ENCODE data around the gene SLC37A2.
"Not testable (repeated sequence)": the region's sequence is repeated elsewhere in the genome, so short reads cannot be mapped to it uniquely, and the experiment has no call there.

Gene SLC37A2

GRCh38 chr11:125062931-125063428 lies at the start of gene SLC37A2:
Gene SLC37A2 (plus strand): TSS chr11:125063305. CDS start chr11:125063368, 63 bp downstream.
- DNase-seq = no peak

GRCh38 chr11:125016413-125016812 lies 46.7 kb upstream of the SLC37A2 start:
- DNase-seq = no peak

DNA sequence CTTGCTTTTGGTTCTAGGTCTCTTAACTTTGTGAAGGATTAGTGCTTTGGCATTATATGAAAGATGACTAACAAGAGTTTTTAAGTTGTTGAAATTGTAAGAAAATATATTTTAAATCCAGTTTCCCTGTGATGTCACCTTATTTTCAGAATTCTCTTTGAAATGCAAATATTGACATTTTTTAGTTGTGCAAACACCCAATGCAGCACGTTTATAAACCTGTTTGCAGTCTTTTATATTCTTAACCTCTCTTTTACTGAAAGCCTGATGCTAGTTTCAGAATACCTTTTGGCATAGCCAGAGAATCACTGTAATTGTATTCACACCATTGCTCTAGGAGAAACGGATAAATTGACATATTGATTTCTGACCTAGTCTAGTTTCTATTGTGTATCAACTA lies 42.8 kb upstream of the SLC37A2 start:
- no peak for DNase-seq

DNA sequence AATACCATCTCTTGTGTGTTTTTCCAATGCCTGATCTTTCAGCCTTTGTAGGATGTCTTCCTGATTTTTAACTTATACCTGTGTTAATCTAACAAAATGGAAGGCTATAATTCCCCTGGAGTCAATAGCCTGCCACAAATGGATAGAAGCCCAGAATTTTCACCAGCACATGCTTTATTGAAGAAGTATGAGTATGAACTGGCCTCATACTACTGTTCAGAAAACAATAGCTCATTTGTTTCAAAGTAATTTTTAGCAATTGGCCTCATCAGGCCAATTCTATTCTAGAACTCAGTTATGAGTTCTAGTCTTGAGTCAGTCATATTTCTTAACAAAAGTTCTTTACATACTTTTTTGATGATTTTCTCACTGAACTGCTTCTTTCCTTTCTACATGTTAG lies 40.6 kb upstream of the SLC37A2 start:
- DNase-seq = no peak

DNA sequence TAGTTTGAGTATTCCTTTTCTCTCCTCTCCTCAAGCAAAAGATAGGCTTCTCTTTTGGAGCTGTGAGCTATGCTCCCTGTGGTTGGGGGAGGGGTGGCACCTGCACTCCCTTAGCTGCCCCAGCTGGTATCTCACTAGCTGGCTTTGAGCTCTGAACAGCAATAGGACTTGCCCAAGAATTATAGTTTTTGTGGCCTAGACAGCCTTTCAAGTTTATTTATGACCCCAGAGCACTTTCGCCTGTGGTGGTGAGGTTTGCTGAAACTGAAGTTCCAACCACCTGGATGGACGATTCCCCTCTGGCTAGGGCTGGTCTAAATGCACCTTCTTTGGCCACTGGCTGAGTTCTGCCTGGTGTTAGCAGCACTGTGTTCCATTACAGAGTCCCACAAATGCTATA lies 37.1 kb upstream of the SLC37A2 start:
- DNase-seq = no peak

DNA sequence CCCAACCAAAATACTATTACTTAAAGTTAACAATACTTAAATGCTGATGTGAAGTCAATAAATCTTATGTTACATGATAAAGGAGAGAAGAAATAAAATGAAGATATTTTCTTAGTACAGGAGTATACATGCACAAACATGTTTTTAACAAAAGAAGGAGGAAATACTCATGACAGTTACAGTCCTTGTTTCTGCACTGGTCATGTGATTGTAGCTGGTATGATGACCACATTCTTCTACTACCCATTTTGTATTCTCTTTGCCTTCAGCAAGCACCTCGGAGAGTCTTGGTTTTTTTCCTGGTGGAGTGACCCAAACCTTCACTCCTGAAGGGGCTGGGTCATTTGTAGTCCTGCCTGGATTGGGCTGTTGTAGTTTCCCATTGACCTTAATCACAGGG lies 33.7 kb upstream of the SLC37A2 start:
- not testable (repeated sequence) for DNase-seq

DNA sequence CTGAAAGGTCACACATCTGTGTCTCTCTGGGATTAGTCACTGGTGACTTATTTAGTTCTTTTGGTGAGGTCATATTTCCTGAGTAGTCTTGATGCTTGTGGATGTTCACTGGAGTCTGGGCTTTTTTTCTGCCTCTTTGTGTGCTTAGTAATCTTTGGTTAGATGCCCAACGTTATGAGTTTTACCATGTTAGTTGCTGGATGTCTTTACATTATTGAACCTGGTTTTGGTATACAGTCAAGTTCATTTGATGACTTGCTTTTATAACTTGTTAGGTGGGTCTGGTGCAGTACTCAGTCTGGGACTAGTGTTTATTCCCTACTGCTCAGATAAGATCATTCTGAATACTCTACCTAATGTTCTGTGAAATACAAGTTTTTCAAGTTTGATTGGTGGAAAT lies 26.2 kb upstream of the SLC37A2 start:
- no peak for DNase-seq

DNA sequence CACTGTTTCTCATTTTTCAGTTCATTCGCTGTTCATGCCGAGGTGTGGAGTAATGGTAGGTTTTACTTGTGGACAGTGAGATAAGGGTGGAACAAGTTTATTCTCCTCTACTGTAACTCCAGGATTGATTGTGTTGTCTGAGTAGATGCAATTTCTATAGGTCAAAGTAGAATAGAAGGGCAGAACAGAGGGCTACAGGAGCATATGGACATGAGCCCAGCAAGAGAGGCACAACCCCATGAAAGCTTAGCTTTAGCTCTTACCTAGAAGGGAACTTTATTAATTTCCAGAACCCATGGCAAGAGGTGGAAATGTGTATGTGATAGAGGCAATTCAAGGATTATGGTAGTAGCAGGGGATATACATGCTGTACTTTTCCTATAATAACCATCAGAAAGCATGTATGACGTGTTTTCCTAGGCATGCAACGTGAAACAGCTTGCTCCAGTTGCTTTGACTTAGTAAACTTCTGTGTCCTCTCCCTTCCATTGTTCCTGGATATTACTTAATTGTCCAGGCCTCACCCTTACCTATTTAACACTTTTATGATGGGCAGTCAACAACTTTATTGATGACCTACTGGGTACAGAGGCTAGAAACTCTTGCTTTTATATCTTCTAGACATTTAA lies 13.8 kb upstream of the SLC37A2 start:
- no peak for DNase-seq

GRCh38 chr11:125052047-125052446 lies 11.1 kb upstream of the SLC37A2 start:
- DNase-seq = no peak

- DNase-seq = no peak
Measured at GRCh38 chr11:125053167-125053566, 9.9 kb upstream of the SLC37A2 start.

DNA sequence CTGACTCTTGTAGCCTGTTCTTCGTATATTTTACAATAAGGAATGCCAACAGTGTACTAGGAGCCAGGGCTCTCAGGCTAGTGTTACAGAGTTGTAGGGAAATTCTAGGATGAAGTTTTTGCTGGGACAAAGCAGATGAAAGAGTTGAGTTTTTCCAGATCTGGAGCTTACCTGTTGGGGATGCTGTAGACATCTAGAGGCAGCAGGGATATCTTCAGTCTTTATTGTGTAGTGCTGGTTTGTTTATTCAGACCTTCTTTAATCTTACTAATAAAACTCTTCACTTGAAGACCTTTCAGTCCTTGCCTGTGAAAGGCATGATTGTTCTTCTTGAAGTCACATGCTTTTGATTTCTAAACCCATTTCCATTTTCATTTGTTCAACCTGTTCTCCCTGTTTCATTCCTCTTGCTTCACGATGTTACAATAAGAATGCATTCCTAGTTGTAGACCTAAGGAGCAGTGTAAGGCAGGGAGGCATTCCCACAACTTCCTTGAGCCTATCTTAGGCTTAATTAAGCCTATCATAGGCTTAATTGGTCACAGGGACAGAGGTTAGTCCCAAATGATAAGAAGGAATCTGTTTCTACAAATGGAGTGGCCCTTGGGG lies 7.9 kb upstream of the SLC37A2 start:
- no peak for DNase-seq

GRCh38 chr11:125056111-125056510 lies 7.0 kb upstream of the SLC37A2 start:
- DNase-seq = not testable (repeated sequence)

- no peak for DNase-seq
Measured at GRCh38 chr11:125056931-125057692, 6.0 kb upstream of the SLC37A2 start.

DNA sequence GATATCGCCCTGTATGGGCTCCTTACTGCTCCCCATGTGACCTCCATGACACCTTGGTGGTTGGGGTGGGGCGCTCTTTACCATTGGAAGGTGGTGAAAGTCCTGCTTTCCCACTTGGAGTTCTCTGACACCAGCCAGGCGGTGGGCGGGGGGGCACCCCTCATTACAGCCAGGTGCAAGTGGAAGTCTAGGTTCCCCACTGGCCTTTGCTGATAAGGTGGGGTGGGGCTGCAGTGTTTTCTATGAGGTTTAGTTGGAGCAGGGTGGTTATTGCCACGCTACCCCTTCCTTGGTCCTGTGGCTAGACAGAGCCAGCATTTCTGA lies 5.5 kb upstream of the SLC37A2 start:
- DNase-seq = no peak

- no peak for DNase-seq
Measured at GRCh38 chr11:125061281-125061680, 1.8 kb upstream of the SLC37A2 start.

DNA sequence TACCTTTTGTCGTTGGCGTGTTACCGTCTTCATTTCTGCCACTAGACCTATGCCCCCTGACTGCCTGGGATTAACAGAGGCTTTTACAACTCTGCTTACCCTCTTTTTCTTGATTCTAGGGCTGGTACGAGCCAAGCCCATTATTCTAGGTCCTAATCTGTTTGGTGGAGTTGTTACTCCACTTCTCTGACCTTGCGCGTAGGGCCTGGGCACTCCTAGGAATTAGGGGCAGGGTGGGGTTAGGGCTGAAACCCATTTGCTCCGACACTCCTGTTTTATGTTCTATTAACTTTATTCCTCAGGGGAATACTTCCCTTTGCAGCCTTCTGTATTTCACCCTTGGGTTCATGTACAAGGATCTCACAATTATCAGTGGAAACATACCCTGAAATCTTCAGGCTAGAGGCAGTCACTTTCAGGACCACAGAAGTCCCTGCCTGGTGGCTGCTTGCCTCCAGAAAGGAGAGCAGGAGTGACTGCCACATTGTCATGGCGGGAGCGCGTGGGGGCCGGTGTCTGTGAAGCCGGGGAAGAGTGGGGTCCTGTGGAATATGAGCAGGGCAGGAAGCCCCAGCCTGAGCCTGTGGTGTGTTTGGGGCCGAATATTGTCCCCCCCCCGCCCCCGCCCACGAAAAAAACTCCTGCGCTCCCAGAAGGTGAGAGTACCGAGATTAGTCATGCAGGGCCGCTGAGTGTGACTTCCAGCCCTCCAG lies 731 bp upstream of the SLC37A2 start:
- no peak for DNase-seq

DNA sequence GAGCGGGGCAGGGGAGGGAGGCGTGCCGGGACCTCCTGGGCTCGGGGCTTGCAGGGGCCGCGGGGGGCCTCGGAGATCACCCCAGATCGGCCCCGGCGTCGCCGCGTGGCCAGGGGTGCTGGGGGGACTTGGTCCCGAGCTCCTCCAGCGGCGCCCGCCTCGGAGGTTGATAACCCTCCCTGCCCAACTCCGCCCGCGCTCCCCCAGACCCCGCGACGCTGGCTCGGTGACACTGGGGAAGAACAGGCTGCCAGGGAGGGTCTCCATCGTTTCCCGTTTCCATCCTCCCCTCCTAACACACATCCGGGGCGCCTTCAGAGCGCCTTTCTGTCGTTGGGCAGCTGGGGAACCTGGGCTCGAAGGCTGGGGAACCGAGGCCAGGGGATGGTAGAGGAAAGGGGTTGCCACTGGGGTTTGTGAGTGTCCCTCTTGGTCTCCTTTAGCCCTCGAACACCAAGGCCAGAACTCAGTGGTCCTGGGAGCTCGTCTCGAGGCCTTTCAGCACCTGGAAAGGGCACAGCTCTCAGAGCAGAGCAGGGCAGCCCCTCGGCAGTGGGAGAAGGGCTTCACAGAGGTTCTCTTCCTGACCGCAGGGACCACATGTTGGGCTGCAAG lies 431 bp downstream of the SLC37A2 start:
- no peak for DNase-seq

DNA sequence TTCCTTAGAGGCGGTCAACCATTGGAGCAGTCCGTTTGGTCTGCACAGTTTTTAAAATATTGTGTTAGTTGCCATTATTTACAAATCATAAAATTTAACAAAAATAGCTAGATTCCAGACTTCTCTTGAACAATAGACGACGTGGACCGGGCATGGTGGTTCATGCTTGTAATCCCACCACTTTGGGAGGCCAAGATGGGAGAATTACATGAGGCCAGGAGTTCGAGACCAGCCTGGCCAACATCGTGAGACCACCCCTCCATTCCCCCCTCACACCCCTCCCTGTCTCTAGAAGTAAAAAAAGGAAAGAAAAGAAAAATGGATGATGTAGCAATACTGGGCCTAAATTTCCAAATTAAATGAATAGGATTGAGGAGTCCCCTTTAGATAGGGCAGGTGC lies 965 bp downstream of the SLC37A2 start:
- no peak for DNase-seq

GRCh38 chr11:125068368-125068767 lies 5.3 kb downstream of the SLC37A2 start:
- no peak for DNase-seq

- DNase-seq = no peak
Measured at GRCh38 chr11:125069008-125069407, 5.9 kb downstream of the SLC37A2 start.

DNA sequence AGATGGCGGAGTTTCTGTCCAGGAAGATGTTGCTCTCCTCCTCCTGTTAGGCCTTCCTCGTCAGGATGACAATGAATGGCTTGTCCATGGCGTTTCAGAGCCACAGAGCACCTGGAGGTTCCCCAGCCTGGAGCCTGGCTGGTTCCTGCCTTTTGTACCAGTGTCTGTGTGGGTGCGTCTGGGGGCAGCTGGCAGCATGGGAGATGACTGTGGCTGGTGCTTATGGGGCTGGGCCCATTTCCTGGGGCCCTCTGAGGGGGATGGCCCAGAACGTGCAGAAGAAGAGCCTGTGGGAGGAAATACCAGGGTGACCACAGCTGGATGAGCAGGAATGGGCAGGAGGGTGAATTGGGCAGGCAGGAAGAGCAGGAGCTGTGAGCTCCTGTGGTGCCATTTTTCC lies 6.7 kb downstream of the SLC37A2 start:
- DNase-seq = no peak

DNA sequence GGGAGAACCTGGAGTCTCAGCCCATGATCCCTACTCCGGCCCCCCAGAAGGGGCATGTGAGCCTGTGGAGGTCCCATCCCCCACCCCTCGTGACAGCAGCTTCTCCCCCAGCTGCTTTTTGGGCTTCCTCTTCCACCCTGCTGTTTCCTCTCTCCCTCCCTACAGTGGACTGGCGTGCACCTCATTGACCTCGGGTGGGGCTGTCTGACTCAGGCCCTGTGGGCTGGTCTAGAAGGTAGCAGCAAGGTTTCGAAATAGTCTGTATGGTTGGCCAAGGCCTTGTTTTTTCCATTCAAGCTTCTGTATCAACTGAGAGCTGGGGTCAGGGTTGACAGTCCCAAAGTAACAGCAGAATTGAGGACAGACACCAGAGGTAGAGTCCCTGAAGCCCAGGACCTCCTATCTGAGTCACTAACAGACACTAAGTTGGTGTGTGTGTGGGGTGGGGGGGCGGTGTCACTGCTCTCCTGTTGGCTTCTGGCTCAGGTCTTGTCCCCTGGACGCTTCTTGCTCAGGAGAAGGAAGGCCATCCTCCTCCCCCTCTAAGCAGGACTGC lies 7.7 kb downstream of the SLC37A2 start:
- no peak for DNase-seq

- DNase-seq = no peak
Measured at GRCh38 chr11:125071435-125071834, 8.3 kb downstream of the SLC37A2 start.
